Stimulated activated CD4-positive, alpha-beta T cell treated with anti-CD3 and anti-CD28 coated beads, TNF-alpha, amount 100 ng/mL, for 1 hour (primary cell): ENCODE measurements around the gene EIF3I.
A peak's percentile ranks its signal among the peaks of the same experiment; 100 is the strongest.

Source experiments
- DNase-seq, 3 donors: peaks; one replicate each; pipeline ENCODE4 v3.0.0-alpha.2; 2020; ENCODE audit warnings: low read depth in 3 of 3, low spot score in 1 of 3

The EIF3I gene

DNA sequence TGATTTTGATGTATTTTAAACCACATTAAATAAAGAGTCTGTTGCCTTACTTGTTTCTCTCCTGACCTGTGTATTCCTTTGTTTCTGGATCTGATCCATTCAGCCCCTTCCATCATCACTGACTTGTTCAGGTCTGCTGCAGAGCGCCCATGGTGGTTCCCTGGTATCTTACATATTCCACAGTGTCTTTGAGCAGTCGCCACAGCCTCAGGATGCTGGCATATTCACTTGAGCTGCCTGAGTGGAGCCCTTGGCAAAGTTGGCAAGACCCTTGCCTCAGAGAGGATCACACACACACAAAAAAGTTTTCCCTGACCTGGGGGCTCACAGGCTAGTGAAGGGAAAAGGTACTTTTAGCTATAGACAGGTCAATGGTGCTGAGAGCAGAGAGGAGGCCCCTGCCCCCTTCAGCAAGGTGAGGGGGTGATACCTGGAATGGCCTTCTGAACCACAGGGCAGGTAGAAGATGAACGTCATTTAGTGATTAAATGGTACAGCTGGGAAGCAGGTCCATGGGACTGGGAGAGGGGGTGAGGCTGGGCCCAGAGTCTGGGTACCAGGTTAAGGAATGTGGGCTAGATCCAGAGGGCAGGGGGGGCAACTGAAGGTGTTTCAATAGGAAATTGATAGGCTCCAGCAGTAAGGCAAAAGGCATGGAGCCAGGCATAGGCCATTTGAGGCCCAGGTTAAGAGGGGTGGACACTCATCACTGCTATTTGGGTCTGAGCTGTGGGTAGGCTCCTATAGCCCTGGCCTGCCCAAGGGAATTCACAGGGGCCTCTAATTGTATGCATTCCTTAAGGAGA is 23.8 kb upstream of the EIF3I start:
- no peak for DNase-seq

DNA sequence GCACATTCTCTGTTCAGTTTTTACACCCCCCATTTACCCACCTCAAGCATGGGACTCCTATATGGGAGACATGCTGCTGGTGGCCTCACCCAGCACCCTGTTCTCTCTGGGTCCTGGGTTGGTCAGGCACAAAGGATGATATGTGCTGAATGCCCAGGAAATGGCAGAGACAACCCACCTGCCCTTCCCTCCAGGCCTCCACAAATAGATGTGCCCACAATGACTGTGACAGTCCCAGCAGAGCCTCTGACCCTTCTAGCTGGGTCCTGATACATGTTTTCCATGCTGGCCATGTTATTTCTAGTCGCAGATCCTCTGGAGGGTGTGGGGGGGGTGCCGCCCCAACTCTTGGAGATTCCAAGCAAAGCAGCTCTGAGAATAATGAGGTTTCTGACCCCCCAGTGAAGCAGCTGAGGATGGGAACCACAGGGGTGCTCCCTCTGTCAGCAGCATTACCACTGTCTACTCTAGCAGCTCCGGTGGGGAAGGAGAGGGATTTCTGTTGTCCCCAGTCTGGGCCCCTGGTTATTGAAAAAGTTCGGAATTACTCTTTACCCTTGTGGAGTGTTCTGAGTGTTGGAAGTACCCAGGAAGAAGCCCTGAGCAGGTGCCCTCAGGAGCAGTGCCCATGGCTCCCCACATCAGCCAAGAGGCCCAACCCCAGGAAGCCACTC is 23.0 kb upstream of the EIF3I start:
- no peak for DNase-seq

DNA sequence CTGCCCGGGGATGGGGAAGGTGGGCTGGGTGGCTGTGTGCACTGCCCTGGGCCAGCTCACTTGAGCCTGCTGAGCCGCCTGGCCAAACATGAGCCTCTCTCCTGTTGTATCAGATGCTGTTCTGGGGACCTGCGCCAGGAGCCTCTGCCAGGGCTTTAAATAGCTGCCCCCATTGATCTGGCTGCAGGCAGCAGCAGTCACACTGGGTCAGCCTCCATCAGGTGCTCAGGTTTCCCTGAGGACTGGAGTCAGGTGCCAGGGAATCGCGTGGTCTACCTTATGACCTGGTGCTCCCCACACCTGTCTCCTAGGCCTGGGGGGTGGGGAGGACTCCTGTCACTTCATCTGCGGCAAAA is 22.5 kb upstream of the EIF3I start:
- no peak for DNase-seq

DNA sequence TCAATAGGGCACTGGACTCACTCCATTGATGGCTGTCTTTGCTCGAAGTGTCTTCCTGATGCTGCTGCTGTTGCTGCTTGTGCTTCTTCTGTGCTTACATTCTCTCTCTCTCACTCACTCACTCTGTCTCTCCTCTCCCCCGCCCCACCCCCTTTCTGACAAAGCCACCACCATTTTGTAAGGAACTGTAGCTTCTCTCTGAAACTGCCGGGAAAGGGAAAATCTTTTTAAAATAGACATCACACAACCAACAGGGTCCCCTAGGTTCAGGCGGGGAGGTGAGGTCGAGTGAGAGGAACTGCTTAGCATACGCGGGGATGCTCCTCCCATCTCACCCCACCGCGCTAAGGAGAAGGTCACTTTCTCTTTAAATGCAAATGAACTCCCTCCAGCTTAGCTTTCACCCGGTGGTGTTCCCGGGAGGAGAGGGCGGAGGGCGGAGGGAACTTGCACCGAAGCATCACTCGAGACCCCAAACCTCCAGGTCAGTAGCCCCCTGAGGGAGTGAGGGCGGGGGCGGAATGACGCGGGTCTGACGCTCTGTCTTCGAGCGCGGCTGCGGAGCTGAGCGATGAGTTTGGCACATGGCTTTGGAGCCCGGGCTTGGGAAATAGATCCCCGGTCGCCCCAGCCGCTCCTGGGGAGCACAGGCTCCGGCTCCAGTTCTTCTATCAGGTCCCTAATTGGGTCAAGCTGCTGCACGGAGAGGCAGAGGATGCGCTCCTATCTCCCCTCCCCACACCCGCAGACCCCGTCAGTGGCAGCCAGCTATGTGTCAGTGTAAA is 21.8 kb upstream of the EIF3I start, which contains the start of gene CCDC28B:
TSS of gene CCDC28B (plus strand) at position 370 of the 785 bp plus-strand sequence. CDS start 1,341 bp downstream, outside the sequence.
- DNase-seq, result peak in 1 of 3 donors; percentile 37

DNA sequence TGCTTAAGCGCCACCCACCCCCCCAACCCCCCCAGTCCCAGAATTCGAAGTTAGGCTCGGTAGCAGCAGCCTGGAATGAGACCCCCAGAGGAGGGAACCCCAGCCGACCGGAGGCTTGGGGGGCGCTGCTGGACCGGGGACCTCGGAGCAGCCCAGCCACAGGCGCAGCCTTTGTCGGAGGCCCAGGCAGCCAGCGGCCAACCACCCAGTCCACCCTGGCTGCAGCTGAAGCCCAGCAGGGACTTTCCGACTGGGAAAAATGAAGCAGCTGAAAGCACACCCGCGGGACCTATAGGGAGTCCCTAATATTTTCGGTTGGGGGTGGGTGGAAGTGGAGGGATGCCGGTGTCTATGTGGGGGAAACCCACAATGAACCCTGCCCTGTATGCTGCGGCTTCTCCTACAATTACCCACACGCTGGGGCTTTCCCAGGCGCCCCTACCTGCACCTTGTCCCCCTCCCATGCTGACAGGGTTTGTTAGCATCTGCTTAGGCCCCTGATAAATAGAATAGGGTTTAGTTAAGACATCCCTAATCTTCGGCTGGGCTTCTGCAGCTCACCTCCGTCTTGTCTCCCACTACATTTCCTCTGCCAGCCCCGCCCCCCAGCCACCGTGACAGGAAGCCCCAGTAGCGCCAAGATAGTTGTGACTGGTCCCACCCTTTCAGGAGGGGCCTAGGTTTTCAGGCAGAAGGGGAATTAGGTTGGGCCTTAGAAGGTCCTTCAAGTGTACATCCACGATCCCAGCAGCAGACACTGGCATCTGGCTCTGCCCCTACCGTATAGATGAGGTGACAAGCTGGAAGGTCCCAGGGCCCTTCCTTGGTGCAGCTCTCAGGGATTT is 21.0 kb upstream of the EIF3I start:
- peak; percentile 35 to 61 (median 41) for DNase-seq

DNA sequence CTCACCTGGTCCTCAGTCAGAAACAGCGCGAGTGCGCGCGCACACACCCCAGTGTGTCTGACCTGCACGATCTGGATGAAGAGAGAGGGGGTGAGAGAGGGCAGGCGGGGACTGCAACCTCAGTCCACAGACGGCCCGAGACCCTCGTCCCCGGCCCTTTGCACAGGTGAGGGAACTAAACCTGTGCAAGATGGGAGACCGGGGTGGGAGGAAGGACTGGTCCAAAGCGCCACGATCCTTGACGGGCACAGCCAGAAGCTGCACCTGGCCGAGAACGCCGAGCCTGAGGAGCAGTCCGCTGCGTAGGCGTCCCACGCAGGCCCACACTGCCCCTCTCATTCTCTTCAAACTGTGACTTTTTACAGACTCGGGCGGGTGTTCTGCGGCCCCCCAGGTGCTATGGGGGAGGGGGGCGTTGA is 17.3 kb upstream of the EIF3I start:
- DNase-seq, result no peak

DNA sequence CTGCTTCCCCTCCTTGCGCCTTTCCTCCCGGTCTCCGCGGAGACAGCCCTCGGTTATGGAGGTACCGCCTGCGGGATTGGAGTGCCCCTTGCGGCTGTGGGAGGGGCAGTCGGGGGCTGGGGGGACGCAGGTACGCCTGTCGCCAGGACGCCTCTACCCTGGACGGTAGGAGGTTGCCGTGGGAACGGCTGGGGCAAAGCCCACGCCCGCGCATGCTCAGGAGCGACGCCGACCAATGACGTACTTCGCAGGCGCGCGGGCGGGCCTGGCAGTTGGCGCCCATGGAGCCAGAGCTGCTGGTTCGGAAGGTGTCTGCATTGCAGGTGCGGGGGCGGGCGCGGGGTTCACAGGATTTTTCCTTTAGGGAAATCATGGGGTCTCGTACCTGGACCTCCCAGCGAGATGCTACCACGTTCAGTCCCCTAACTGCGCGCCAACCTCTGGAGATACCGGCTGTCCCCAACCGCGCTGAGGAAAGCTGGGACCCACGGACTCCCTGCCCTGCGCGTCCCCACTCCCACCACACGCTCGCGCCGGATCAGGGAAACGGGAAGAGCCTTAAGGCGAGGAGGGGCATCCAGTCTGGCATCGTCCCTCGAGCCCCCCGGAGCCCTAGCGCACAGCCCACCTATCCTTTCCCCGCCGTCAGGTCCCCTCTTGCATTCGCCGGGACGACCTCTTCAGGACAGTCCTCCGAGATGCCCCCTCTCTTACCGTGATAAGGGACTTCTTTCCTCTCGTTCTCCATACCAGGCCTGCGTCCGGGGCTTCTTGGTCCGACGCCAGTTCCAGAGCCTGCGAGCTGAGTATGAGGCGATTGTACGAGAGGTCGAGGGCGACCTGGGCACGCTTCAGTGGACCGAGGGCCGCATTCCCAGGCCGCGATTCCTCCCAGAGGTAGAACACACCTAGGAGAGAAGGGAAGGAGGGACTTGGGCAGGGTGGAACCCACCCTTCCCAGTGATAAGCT is 16.5 kb upstream of the EIF3I start, which contains the start of gene IQCC:
TSS of gene IQCC (plus strand) at position 271 of the 970 bp plus-strand sequence. CDS start at position 282, 11 bp downstream.
- DNase-seq, result peak; percentile 63 to 75 (median 70)

DNA sequence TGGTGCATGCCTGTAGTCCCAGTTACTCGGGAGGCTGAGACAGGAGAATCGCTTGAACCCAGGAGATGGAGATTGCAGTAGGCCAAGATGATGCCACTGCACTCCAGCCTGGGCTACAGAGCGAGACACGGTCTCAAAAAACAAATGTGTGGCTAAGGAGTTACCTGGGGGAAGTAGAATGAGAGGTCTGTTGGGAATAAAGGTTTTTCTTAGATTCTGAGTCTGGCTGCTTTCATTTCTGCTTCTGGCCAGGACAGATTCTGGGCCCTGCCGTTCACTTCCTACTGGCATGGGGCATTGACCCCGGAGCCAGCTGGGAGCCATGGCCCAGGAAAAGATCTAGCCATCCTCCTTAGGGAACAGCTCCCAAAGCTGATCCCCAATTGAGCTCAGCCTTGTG is 13.7 kb upstream of the EIF3I start:
- no peak for DNase-seq

DNA sequence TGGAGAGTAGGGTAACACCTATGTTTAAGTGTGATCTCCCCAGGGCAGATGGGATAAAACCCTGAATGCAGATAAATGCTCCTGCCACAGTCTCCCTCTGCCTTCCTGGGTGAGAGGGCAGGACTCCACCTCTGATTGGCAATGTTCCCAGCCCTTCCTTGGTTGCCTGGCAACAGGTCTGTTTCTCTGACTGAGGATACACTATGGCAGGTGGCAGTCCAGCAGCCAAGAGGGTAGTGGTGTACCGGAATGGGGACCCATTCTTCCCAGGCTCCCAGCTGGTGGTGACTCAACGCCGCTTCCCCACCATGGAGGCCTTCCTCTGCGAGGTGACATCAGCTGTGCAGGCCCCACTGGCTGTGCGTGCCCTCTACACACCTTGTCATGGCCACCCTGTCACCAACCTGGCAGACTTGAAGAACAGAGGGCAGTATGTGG is 13.3 kb upstream of the EIF3I start, which contains the start of gene DCDC2B:
TSS of gene DCDC2B (plus strand) at position 199 of the 438 bp plus-strand sequence. CDS start at position 204, 5 bp downstream.
- no peak for DNase-seq

DNA sequence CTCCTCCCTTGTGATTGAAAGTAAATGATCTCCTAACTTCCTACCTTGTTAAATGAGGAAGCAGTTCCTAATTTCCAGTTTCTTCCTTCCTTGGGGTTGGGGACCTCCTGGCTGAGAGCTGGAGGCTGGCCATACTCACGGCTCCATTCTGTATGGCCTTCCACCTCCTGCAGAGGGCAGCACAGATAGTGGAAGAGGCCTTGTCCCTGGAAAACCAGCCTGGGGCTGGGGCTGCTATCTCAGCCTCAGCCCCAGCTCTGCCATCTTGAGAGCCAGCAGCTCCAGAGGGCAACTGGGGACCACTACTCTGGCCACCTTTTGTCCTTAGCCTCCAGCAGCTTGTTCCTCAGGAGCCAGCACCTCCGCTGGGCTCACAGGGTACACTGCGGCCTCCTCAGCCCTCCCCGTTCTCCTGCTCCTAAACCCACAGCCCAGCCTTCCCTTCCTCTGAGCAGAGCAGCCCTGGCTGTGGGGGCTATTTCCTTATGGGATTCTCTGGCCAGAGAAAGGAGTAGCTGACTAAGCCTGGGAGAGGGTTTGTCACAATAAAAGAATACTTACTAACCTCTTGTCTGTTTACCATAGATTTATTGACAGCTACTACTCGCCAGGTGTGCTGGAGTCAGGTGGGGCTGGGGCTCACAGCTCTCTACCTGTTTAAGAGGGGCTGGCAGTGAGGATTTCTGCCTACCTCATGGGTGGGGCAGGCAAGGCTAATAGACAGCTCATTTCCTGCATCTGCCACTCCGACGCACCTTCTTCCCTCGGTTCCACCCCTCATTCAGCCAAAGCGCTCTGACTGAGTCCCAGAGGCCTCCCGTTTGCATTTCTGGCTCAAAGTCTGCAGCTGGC is 6.4 kb upstream of the EIF3I start:
- DNase-seq, result peak in 2 of 3 donors; percentile 27 to 33

DNA sequence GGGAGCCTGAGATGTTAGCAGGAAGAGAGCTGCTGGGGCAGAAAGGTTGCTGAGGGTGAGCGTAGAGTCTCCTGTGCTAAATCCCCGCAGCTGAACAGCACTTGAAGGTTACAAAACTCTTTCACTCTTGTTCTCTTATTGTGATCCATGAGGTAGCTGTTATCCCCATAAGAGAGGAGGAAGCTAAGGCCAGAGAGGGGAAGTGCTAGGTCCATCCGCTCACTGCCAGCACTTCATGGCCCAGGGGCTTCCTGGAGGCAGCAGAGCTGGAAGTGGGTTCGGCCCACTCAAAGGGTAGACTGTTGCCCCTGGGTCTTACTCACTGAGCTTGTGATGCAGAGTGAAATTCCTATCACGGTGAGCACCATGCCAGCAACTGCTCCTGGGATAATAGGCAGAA is 5.6 kb upstream of the EIF3I start:
- no peak for DNase-seq

DNA sequence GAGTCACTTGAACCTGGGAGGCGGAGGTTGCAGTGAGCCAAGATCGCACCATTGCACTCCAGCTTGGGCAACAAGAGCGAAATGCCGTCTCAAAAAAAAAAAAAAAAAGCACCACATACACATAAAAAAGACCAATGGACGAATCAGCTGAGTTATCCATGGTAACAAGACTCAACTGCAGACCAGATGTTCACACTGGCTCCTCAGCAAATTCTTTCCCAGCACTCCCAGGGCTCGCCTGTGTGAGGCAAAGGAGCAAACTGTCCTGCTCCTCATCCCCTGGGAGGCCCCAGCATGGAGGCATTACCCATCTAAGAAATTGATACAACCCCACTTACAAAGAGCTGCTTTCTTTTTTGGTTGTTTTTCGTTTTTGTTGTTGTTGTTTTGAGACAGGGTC is 3.2 kb upstream of the EIF3I start:
- no peak for DNase-seq

DNA sequence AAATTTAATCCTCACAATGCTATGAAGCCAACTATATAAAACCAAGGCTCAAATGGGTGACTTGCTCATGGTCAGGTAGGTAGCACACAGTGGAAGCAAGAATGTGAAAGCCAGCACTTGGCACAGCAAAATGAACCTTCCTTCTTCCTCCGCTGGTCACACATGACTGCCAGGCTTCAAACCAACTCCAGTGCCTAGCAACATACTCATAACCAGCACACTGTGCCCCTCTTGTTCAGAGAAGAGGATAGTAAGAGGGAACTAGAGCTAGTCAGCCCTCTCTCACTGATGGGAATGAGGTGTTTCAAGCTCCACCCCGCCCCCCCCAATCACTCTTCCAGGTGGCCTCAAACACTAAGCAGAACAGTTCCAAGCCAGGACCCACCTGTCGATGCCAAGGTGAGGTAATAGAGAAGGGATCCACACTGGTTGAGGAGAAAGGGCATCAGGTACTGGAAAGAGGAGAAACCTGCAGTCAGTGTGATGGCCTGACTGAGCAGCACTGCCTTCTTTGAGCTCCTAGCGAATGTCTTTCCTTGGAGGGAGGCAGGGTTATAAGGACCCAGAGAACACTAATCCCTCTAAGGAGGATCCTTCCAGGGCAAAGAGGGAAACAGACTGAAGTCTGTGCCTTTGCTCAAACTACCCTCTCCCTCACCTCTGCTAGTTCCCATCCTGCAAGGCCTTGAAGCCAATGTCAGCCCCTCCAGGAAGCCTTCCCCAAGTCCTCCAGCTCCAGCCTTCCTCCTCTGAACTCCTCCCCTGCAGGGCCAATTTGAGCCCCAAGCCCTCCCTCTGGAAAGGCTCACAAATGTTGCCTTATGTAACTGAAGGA is 1.2 kb upstream of the EIF3I start:
- no peak for DNase-seq

DNA sequence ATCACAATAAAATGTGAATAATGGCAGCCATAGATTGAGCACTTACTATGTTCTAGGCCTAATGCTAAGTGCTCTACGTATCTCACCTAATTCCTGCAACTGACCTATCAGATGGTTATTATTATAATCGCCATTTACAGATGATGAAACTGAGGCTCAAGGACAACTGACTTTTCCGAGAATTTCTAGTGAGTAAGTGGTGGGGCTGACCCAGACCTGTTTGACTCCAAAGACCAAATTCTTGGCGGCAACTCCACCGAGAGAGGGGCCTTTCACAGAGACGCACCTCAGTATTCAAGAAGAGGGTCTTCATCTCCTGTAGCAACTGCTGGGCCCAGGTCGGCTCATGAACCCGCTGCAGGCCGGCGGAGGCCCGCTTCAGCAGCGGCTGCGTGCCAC is 627 bp upstream of the EIF3I start:
- no peak for DNase-seq

DNA sequence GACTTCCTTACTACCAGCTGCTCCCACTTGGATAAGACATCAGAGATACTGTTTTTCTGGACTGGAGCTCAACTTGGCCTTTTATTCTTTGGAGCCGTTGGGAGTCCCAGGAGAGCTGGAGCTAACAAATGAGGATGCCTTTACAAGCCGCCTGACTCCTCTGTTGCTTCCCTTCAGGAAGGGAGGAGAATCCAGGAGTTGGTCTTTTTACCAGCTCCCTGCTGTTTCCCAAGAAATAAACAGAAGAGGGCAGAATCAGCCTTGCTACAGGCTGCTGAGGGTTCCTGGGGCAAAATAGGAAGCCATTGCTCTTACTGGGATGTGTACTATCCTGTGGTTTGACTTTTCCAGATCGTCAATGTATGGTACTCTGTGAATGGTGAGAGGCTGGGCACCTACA is 1.5 kb downstream of the EIF3I start:
- no peak for DNase-seq

DNA sequence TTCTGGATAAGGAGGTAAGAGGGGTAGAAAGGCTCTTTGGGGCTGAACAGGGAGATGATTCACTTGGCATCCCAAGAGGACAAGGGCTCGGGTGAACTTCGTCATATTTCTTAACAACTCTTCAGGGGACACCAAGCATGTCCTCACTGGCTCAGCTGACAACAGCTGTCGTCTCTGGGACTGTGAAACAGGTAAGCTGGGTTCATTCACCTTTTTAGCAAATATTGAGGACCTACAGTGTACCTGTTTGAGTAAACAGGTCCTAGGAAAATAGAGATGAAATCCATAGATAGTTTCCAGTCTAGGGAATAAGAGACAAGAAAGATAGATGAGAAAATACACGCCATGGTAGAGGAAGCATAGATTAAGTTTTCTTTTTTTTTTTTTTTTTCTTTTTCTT is 2.1 kb downstream of the EIF3I start:
- DNase-seq, result no peak

DNA sequence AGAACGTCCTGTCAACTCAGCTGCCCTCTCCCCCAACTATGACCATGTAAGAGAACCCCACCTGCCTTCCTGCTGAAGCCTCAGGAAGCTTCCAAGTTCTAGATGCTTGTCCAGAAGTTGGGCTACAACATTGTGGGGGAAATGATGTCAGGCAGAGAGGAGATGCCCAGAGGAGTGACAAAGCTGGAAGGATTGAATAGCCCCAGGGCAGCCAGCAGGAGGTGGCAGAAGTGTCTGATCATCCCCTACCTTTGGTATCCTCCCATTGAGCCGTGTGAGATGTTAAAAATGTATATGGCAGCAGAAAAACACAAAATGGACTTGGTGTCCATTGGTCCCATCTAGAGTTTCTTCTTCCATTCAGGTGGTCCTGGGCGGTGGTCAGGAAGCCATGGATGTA is 6.6 kb downstream of the EIF3I start:
- DNase-seq, result no peak
